OCI-M2 (cell line): ENCODE data around the gene DDX39A.

Experiments
- DNase-seq: peaks from one replicate; lab custom pipeline; 2025; ENCODE audit not compliant: unreplicated experiment; lab: John Stamatoyannopoulos, UW

DDX39A gene

GRCh38 chr19:14434543-14435319 lies 15.6 kb upstream of the DDX39A start:
- no peak for DNase-seq

DNA sequence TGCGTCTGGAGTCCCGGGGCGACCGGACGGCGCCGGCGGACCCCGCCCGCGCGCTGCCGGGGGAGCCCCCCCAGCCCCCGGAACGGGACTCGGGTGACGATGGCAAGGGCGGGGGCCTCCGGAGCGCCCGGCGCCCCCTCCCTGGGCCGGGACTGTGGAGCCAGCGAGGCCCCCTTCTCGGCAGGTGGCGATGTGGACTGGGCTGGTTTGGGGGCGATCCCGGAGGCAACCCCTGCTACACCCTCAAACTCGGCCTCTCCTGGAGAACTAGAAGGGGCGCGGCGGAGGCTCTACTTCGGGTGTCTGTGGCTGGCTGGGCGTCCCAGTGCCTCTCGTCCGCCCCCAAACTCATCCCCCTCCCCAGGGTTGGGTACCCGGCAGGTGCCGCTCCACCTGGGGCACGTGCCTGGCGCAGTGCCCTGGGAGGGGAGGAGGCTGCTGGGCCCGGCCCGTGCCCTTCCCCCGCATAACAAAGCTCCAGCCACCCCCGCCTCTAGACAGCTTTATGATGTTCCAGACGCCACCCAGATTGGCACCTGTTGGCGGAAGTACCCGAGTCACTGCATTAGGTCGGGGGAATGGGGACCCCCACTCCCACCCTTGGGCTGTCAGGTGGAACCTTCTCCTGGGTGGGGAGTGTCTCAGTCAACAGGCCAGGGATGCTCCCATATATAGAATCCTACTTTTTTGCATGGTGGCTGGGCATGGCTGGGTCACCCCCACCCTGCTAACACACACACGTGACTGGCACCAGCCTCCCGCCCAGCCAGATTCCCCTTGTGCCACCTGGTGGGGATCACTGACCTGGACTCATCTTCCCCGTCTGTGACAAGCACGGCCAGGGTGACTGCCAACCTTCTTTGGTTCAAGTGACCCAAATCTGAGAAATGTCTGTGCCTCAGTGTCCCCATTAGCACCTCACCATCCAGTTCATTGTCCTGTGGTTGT lies 14.7 kb upstream of the DDX39A start:
- DNase-seq, result no peak

- DNase-seq, result no peak
Observed at GRCh38 chr19:14432791-14433553, 13.8 kb upstream of the DDX39A start, which contains the start of gene PKN1. Gene PKN1, plus strand, starts transcription at chr19:14433306. Its CDS starts 216 bp downstream, at chr19:14433522.

DNA sequence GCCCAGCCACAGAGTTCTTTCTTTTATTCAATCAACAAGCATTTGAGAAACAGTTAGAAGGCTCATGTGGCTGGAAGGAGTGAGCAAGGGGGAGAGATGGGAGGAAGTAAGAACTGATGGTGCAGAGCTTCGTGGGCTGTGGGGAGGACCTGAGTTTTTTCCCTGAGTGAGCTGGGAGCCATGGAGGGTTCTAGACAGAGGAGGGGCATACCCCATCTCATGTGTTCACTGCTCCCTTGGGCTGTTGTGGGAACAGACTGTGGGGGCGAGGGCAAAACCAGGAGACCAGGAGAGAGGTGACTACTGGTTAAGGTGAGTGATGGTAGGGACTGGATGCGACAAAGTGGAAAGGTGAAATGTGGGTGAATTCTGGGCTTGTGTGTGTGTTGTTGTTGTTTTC lies 11.6 kb upstream of the DDX39A start:
- no peak for DNase-seq

DNA sequence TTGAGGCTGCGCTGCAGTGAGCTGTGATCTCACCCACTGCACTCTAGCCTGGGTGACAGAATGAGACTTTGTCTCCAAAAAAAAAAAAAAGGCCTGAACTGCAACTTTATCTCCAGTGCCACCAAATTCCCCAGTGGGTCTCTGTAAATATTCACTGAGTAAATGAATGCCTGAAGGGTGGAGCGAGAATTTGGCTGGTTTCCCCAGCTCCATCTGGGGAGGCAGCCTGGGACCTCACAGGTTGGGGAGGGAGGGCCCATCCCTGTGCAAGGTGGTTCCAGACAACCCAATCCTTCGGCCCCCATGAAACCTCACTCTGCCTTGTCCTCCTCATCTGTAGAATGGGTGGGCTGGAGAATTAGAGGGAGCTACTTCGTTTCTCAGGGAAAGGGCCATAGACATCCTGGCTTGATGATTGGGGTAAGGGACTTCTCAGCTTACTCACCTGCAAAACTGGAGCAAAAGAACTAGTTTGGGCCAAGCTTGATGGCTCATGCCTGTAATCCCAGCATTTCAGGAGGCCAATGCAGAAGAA lies 9.8 kb upstream of the DDX39A start:
- no peak for DNase-seq

- DNase-seq, result no peak
Observed at GRCh38 chr19:14427461-14427860, 8.3 kb upstream of the DDX39A start.

DNA sequence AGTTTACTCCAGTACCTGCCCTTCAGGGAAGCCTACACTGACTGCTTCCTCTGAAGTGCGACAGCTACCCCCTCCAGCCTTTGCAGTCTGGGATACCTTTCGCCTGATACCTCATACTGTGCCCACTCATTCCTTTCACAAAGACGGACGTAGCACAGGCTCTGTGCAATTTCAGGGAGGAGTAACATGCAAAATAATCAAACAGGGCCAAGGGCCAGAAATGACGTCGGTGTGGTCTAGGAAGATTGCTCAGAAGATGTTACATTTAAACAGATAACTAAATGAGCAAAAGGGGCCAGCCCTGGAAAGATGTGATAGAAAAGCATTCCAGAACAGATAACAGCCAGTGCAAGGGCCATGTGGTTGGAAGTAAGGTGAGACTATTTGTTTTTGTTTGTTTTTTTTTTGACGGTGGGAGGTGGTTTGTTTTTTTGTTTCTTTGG lies 6.6 kb upstream of the DDX39A start:
- DNase-seq, result peak; percentile 82

GRCh38 chr19:14418856-14419105 lies 360 bp downstream of the DDX39A start:
- no peak for DNase-seq

DNA sequence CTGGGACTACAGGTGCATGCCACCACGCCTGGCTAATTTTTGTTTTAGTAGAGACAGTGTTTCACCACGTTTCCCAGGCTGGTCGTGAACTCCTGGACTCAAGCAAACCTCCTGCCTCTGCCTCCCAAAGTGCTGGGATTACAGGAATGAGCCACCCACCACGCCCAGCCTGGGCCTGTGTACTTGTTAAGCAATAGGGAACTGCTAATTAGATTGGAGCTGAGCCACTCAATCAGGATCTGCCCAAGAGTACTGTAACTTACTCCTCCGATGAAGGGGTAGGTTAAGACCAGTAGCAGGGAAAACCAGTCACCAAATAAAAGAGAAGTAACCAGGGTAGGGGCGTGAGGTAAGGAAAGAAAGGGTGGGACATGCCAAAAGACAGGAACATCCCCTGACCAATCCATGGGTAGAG lies 2.3 kb downstream of the DDX39A start:
- no peak for DNase-seq

GRCh38 chr19:14414926-14415690 lies 4.0 kb downstream of the DDX39A start:
- no peak for DNase-seq

- DNase-seq, result no peak
Observed at GRCh38 chr19:14413693-14414181, 5.4 kb downstream of the DDX39A start.

DNA sequence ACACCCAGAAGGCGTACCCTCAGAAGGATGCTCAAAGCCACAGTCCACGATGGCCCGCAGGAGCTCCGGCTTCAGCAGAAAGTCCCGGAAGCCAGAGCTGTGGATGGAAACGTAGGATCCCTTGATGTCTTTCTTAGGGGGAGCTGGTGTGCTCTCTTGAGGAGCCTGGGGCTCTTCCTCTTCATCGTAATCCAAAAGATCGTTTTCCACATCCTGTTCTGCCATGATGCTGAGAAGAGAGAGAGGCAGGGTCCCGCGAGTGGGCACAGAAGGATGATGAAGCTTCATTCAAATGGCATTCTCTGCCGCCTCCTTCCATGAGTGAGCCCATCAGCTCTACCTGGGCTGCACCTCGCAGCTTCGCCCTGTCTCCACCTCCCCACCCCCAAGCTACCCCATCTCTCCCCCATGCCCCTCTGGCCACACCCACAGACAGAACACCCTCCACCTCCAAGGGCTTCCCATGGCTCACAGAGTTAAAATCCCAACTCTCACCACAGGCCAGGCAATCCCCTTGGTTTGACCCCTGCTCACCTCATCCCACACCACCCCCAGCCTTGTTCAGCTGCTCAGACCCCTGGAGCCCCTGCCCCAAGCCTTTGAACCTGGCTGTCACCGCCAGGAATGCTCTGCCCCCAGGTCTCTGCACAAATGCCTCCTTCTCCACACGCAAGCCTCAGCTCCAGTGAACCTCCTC lies 6.0 kb downstream of the DDX39A start:
- no peak for DNase-seq

DNA sequence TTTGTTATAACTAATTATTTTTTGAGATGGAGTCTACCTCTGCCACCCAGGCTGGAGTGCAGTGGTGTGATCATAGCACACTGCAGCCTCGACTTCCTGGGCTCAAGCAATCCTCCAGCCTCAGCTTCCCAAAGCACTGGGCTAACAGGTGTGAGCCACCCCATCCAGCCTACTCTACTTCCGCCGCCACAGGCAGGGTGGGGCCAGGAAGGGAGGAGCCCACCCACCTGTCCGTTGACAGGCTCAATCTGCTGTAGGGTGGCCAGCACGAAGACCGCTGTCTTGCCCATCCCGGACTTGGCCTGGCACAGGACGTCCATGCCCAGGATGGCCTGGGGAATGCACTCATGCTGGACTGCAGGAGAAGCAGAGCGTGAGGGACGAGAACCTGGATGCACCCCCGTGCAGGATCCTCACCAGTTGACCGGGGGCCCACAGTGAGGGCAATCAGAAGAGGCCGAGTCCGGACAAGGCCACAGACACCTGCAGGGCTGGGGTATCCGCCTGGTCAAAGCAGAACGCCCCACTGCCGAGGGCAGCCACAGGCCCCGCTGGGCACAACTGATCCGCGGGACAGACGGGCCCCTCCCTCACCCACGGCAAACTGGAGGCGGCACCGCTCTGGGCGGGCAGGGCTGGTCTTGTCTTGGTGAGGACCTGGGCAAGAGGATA lies 6.7 kb downstream of the DDX39A start:
- DNase-seq, result no peak

DNA sequence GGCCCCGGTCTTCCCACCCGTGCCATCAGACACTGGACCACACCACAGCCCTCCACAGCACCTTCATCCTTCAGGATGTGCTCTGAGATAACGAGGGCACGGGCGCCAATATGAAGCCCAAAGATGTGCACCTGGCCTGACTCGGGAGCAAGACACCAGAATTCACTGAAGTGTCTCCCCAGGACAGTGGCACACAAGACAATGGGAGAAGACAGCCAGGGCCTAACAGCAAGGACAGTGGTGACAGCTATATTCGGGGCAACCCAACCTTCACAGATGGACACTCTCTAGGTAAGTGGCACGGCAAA lies 7.2 kb downstream of the DDX39A start:
- DNase-seq, result no peak

GRCh38 chr19:14411161-14411937 lies 7.8 kb downstream of the DDX39A start:
- DNase-seq, result no peak

- DNase-seq, result no peak
Observed at GRCh38 chr19:14410091-14411051, 8.8 kb downstream of the DDX39A start.
